HEK293 (cell line): ENCODE measurements around the gene SPATA31A7.
"Not testable (repeated sequence)": the region's sequence is repeated elsewhere in the genome, so short reads cannot be mapped to it uniquely, and the experiment has no call there.

Experiments used
- ATF2 ChIP-seq: fragments of 450-650 bp; formaldehyde crosslinking; IDR thresholded peaks from 2 replicates; pipeline ENCODE4 v1.5.1; 2016; ENCODE audit warnings: missing biosample characterization, missing genetic modification characterization, low read depth
- CTCF ChIP-seq: fragments of 450-650 bp; formaldehyde crosslinking; IDR thresholded peaks from 2 replicates; pipeline ENCODE4 v1.5.1; 2016; ENCODE audit warnings: missing biosample characterization, missing genetic modification characterization
- ELK4 ChIP-seq: IDR thresholded peaks from 2 replicates; pipeline ENCODE4 v1.6.1; 2011; ENCODE audit warnings: mild to moderate bottlenecking, low read depth, low read length, borderline replicate concordance
- PRDM1 ChIP-seq: fragments of 450-650 bp; formaldehyde crosslinking; IDR thresholded peaks from 2 replicates; pipeline ENCODE4; 2016; ENCODE audit warnings: missing biosample characterization, missing genetic modification characterization
- ZNF121 ChIP-seq: fragments of 450-650 bp; formaldehyde crosslinking; IDR thresholded peaks from 2 replicates; pipeline ENCODE4 v1.5.1; 2016; ENCODE audit warnings: missing biosample characterization, missing genetic modification characterization
- ZNF223 ChIP-seq: fragments of 450-650 bp; formaldehyde crosslinking; IDR thresholded peaks from 2 replicates; pipeline ENCODE4 v1.5.1; 2016; ENCODE audit warnings: missing biosample characterization, missing genetic modification characterization
- ZNF239 ChIP-seq: fragments of 450-650 bp; formaldehyde crosslinking; IDR thresholded peaks from 2 replicates; pipeline ENCODE4 v1.5.1; 2016; ENCODE audit warnings: missing biosample characterization, missing genetic modification characterization
- ZNF280C ChIP-seq: fragments of 450-650 bp; formaldehyde crosslinking; IDR thresholded peaks from 2 replicates; pipeline ENCODE4 v1.5.1; 2016; ENCODE audit warnings: missing biosample characterization, missing genetic modification characterization
- ZNF350 ChIP-seq: fragments of 450-650 bp; formaldehyde crosslinking; IDR thresholded peaks from 2 replicates; pipeline ENCODE4 v1.5.0; 2017; ENCODE audit warnings: missing biosample characterization, mild to moderate bottlenecking, missing genetic modification characterization
- ZNF530 ChIP-seq: fragments of 450-650 bp; formaldehyde crosslinking; IDR thresholded peaks from 2 replicates; pipeline ENCODE4 v1.5.1; 2016; ENCODE audit warnings: low read depth, missing biosample characterization, missing genetic modification characterization
- ZNF580 ChIP-seq: fragments of 450-650 bp; formaldehyde crosslinking; IDR thresholded peaks from 2 replicates; pipeline ENCODE4 v1.5.1; 2016; ENCODE audit warnings: missing biosample characterization, missing genetic modification characterization
- ZNF645 ChIP-seq: fragments of 450-650 bp; formaldehyde crosslinking; IDR thresholded peaks from 2 replicates; pipeline ENCODE4; 2016; ENCODE audit warnings: missing biosample characterization, missing genetic modification characterization
- TF ChIP-seq, protein P1 (sequence below): fragments of 450-650 bp; formaldehyde crosslinking; IDR thresholded peaks from 2 replicates; pipeline ENCODE4 v1.5.1; 2016; ENCODE audit warnings: missing biosample characterization, missing genetic modification characterization

DNA sequence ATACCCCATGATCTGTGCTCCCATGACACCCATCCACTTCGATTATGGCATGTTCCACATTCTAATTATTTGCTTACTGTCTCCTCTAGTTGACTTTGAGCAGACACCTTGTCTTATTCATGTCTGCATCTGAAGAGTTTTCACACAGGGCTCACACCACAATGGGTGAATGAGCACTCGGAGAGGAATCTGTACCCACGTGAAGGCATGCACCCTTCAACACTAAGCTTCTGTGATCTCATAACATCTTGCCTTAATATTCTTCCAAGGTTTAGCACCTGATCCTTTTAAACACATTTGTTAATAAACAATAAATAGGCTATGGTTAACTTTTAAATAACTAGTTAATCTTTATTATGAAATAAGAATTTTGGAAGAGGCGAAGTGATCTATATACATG, 36.6 kb downstream of the SPATA31A7 start:
- TF ChIP-seq PRDM1 (tag by site-specific recombination); ZNF239 (tag by site-specific recombination); CTCF (tag by site-specific recombination); ZNF645; ZNF280C (tag by site-specific recombination); ZNF121 (tag by site-specific recombination); ZNF530 (tag by site-specific recombination); ELK4; ZNF580 (tag by site-specific recombination); ZNF350 (tag by site-specific recombination); ATF2 (tag by site-specific recombination); ZNF223 (tag by site-specific recombination): not testable (repeated sequence)
- TF ChIP-seq, protein P1, sequence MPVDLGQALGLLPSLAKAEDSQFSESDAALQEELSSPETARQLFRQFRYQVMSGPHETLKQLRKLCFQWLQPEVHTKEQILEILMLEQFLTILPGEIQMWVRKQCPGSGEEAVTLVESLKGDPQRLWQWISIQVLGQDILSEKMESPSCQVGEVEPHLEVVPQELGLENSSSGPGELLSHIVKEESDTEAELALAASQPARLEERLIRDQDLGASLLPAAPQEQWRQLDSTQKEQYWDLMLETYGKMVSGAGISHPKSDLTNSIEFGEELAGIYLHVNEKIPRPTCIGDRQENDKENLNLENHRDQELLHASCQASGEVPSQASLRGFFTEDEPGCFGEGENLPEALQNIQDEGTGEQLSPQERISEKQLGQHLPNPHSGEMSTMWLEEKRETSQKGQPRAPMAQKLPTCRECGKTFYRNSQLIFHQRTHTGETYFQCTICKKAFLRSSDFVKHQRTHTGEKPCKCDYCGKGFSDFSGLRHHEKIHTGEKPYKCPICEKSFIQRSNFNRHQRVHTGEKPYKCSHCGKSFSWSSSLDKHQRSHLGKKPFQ (tag by site-specific recombination), result not testable (repeated sequence)
